RWPE1 (cell line): ENCODE data around the gene BHLHA9.

Source experiments
- CTCF ChIA-PET: fragments of 350-600 bp; sonication (Branson Sonifier 250); formaldehyde crosslinking; extraction: SDS; loops from one replicate; lab custom pipeline; 2021; lab: Yijun Ruan, JAX
- POLR2A ChIA-PET: fragments of 400-600 bp; formaldehyde crosslinking; extraction: SDS; loops from one replicate; lab custom pipeline; 2020; ENCODE audit warnings: antibody characterized with exemption; ENCODE audit not compliant: low non-redundant PET; lab: Yijun Ruan, JAX
- DNase-seq: peaks from one replicate; pipeline ENCODE4 v3.0.0; 2012; ENCODE audit warnings: low spot score
- H3K27ac ChIP-seq: fragments of 450-650 bp; 2 replicates; pipeline ENCODE4 v1.5.1; 2017
- CTCF ChIP-seq: fragments of 450-650 bp; conservative IDR thresholded peaks from 2 replicates; pipeline ENCODE4 v1.5.1; 2017; ENCODE audit warnings: low read depth, mild to moderate bottlenecking

Gene BHLHA9

GRCh38 chr17:1315409-1315808, 45.2 kb downstream of the BHLHA9 start:
- no peak for DNase-seq
- no peak for TF ChIP-seq CTCF
- H3K27ac ChIP-seq = no peak overlapping the region
- CTCF ChIA-PET = no interaction called here
- POLR2A ChIA-PET = no interaction called here

- CTCF ChIA-PET = no interaction called here
- no peak for DNase-seq
- POLR2A ChIA-PET = no interaction called here
- H3K27ac ChIP-seq = no peak overlapping the region
- TF ChIP-seq CTCF = no peak
Measured at GRCh38 chr17:1315891-1316403, 45.7 kb downstream of the BHLHA9 start.
